Stimulated activated CD4-positive, alpha-beta T cell treated with anti-CD3 and anti-CD28 coated beads, Interleukin-1b, Interleukin-23, amount 100 ng/mL, for 24 hours (primary cell): ENCODE measurements around the gene DOK3.

Source experiments
- DNase-seq, 4 experiments: peaks; one replicate each; pipeline ENCODE4 v3.0.0-alpha.2; 2020; ENCODE audit warnings: low read depth in 4 of 4, low spot score in 1 of 4

Gene DOK3

GRCh38 chr5:177484902-177485549 is 24.6 kb downstream of the DOK3 start:
- DNase-seq, result no peak

- DNase-seq, result no peak
Observed at GRCh38 chr5:177483994-177484901, 25.4 kb downstream of the DOK3 start.

DNA sequence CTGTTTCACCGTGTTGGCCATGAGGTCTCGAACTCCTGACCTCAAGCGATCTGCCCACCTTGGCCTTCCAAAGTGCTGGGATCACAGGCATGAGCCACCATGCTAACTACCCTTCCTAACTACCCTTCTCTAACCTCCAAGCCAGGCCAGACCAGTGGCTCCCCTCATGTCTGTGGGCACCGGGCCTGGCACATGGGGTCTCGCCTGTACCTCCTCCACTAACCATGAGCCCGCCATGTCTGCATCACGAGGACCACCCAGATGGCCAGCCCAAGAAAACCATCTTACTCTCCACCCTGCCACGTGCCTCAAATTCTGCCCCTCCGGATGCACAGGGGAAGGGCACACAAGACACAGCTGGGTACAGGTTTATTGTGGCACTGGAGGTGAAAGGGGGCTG is 26.6 kb downstream of the DOK3 start:
- DNase-seq, result no peak

- no peak for DNase-seq
Observed at GRCh38 chr5:177482359-177482795, 27.2 kb downstream of the DOK3 start.

GRCh38 chr5:177479774-177480173 is 29.9 kb downstream of the DOK3 start:
- no peak for DNase-seq

GRCh38 chr5:177478711-177479646 is 30.6 kb downstream of the DOK3 start:
- no peak for DNase-seq

GRCh38 chr5:177477701-177478477 is 31.7 kb downstream of the DOK3 start:
- DNase-seq, result no peak

GRCh38 chr5:177476531-177477233 is 32.9 kb downstream of the DOK3 start:
- no peak for DNase-seq

DNA sequence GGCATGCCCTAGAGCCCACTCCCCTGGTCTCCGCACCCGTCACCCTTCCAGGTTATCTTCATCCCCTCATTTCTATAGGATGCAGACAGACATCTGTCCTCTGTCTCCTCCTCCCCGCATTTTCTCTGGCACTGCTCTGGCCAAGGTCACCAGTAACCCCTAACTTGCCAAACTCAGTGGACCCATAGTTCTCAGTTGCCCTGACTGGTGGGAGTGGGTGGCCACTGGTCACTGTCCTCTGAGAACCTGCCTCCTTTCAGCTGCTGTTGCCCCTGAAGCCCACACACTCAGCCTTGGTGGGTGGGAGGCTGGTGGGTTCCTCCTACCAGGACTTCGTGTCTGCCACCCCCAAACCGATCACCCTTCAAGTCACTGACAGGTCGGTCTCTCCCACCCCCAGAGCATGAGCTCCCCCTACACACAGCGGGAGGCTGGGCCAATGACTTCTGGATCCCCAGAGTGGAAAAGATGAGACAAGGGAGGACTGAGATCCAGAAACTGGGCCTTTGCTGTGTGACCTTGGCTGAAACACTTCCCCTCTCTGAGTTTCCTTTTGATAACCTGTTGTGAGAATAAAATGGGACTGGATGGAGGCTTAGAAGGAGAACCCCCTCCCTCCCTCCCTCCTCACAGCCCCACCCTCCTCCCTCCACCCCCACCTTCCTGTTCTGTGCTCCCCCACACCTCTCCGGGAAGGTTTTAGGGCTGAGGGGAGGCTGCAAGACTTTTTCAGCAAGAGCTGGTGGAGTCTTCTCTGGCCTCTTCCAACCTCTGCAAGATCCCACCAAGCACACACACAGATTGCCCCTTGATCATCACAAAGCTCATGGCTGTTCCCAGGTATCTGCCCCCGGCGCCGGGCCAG is 33.8 kb downstream of the DOK3 start:
- no peak for DNase-seq

- DNase-seq, result no peak
Observed at GRCh38 chr5:177474846-177475562, 34.6 kb downstream of the DOK3 start.

- no peak for DNase-seq
Observed at GRCh38 chr5:177474002-177474476, 35.6 kb downstream of the DOK3 start.

DNA sequence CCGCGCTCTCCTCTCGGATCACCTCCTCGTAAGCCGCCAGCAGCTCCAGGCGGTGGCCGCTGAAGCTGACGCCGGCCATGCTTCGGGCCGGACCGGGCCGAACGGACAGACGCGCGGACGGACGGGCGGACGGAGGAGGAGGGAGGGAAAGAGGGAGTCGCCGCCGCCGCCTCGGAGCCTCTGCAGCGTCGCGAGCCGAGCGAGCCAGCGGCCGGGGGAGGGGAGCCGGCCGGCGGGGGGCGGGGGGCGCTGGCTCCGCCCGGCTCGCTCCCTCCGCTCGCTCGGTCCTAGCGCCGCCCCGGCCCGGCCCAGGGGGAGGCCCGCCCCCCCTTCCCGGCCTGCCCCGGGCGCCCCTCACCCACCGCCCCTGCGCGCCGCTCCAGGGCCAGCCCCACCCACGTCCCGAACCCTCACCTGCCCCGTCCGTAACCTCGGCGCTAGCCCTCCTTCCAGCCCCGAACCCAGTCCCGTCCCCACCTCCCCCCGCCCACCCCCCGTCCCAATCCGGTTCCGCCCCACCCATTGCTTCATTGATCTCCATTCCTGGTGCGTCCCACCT is 36.1 kb downstream of the DOK3 start, which contains the start of gene DBN1:
DBN1 (minus strand) TSS at position 192 of the 559 bp plus-strand sequence; CDS start at position 79, 113 bp downstream.
- no peak for DNase-seq

DNA sequence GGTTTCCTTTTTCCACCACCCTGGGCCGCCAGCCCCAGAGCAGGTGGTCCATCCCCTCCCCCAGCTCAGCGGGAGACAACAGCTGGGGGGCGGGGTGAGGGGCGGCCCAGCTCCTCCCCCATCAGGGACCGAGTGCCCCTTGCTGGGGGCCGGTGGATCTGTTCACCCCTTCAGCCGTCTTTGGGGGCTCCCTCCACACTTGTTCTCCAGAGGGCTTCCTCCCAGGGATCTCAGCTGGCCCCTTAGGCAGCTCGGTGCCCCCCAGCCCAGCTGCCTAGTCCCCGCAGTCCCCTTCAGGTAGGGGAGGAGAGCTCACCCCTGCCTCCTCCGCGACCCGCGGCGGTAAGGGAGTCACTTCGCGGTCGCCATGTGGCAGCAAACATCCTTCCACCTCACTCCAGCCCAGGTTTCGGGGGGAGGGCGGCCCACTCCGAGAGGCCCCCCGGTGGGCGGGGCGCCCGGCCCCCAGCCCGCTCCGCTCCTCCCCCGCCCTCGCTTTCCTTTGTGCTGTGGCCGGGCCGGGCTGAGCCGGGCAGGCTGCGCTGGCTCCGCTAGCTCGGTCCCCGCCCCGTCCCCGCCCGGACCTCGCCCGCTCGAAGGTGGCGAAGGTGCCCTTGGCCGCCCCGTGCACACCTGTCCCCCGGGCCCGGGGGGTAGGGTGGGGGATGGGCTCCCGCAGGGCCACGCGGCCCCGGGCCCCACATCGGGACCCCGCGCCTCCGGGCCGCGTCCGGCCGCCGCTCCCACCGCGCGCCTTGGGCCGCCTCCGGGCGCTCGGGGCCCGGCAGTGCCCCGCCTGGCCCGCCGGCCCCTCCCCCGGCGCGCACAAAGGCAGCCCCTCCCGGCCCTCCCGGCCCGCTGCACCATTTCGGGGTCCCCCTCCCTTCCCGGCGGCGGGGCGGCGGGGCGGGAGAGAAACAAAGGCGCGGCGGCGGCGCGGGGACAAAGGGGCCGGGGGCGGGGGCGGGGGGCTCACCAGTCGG is 36.9 kb downstream of the DOK3 start:
- DNase-seq, result peak in 1 of 4 experiments; percentile 58

- no peak for DNase-seq
Observed at GRCh38 chr5:177471610-177472356, 37.8 kb downstream of the DOK3 start.

- no peak for DNase-seq
Observed at GRCh38 chr5:177470759-177471536, 38.7 kb downstream of the DOK3 start.
